ENCODE data around the gene KLF8.
A peak's percentile ranks its signal among the peaks of the same experiment; 100 is the strongest.

GRCh38 chrX:56248492-56248891 is 16.3 kb downstream of the KLF8 start:
- TF ChIP-seq REST (IDR thresholded peaks at IDR 0.05; ENCODE audit: borderline replicate concordance in 1 of 2, low read depth in 1 of 2, low read length in 2 of 2) = no peak
- TF ChIP-seq ELK4 (CRISPR knock-in tag; IDR thresholded peaks at IDR 0.05; ENCODE audit: borderline replicate concordance) = no peak
- TF ChIP-seq, protein P1, sequence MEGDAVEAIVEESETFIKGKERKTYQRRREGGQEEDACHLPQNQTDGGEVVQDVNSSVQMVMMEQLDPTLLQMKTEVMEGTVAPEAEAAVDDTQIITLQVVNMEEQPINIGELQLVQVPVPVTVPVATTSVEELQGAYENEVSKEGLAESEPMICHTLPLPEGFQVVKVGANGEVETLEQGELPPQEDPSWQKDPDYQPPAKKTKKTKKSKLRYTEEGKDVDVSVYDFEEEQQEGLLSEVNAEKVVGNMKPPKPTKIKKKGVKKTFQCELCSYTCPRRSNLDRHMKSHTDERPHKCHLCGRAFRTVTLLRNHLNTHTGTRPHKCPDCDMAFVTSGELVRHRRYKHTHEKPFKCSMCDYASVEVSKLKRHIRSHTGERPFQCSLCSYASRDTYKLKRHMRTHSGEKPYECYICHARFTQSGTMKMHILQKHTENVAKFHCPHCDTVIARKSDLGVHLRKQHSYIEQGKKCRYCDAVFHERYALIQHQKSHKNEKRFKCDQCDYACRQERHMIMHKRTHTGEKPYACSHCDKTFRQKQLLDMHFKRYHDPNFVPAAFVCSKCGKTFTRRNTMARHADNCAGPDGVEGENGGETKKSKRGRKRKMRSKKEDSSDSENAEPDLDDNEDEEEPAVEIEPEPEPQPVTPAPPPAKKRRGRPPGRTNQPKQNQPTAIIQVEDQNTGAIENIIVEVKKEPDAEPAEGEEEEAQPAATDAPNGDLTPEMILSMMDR (CRISPR knock-in tag; IDR thresholded peaks at IDR 0.05) = peak; percentile 70
- TF ChIP-seq AGO1 (IDR thresholded peaks at IDR 0.05; ENCODE audit: low read depth, low read length, poor library complexity, severe bottlenecking) = no peak
- no peak for TF ChIP-seq GABPA (IDR thresholded peaks at IDR 0.05; ENCODE audit: low read depth, low read length)
- TF ChIP-seq GABPA (CRISPR knock-in tag; IDR thresholded peaks at IDR 0.05; ENCODE audit: low read depth) = no peak
- no peak for TF ChIP-seq POLR2A (IDR thresholded peaks at IDR 0.05; ENCODE audit: insufficient read depth in 1 of 2, low read depth in 2 of 2, low read length in 2 of 2)

Measured in HepG2 (cell line).